SK-N-SH (cell line): ENCODE data around the gene CYSTM1. TPM values are rescaled to one million over a fixed set of nuclear protein-coding genes. Genes with fewer than 3 reads are reported as not detected.

ENCODE experiments used
- CTCF ChIA-PET: fragments of 300-600, 350-600 bp; formaldehyde crosslinking; extraction: SDS; loops from one replicate; lab custom pipeline; 2021; lab: Yijun Ruan, JAX
- POLR2A ChIA-PET: fragments of 350-600 bp; sonication (Branson Sonifier 250); formaldehyde crosslinking; extraction: SDS; loops from one replicate; lab custom pipeline; 2020; ENCODE audit warnings: antibody characterized with exemption, inconsistent platforms; lab: Yijun Ruan, JAX
- DNase-seq: peaks from one replicate; pipeline ENCODE4 v3.0.0; 2012
- H2AFZ ChIP-seq: fragments of 200-600 bp; sonication (generic); 2 replicates; pipeline ENCODE4 v1.8.1; 2016; ENCODE audit warnings: antibody characterized with exemption, mild to moderate bottlenecking, low read depth
- H3F3A ChIP-seq: fragments of 200-600 bp; sonication (generic); replicated peaks from 2 replicates; pipeline ENCODE3; 2016; ENCODE audit warnings: antibody characterized with exemption, mild to moderate bottlenecking; ENCODE audit not compliant: insufficient read depth
- H3K27ac ChIP-seq, 2 experiments: fragments of 200-500 bp in 1 of 2; fragments of 200-600 bp in 1 of 2; sonication (Bioruptor generic) in 1 of 2; sonication (generic), shearing (Covaris generic) in 1 of 2; 2 replicates each; pipeline versions ENCODE4 v1.5.1 to v1.6.1; 2014 to 2016; ENCODE audit warnings: low read depth in 2 of 2, inconsistent platforms in 1 of 2, low read length in 1 of 2, mild to moderate bottlenecking in 1 of 2, mixed read lengths in 1 of 2
- H3K27me3 ChIP-seq: fragments of 200-600 bp; sonication (generic), shearing (Covaris generic); 2 replicates; pipeline ENCODE4 v1.6.1; 2016; ENCODE audit warnings: mixed run types; ENCODE audit not compliant: insufficient read depth
- H3K36me3 ChIP-seq, 2 experiments: fragments of 200-500 bp in 1 of 2; fragments of 200-600 bp in 1 of 2; sonication (Bioruptor generic) in 1 of 2; sonication (generic) in 1 of 2; replicated peaks in 1 of 2; 2 replicates each; pipeline versions ENCODE3 to v1.5.1; 2014 to 2016; ENCODE audit warnings: low read length in 1 of 2, mild to moderate bottlenecking in 1 of 2; ENCODE audit not compliant: insufficient read depth in 2 of 2, control insufficient read depth in 1 of 2
- H3K4me1 ChIP-seq, 2 experiments: fragments of 200-500 bp in 1 of 2; fragments of 200-600 bp in 1 of 2; sonication (Bioruptor generic) in 1 of 2; sonication (generic), shearing (Covaris generic) in 1 of 2; 2 replicates each; pipeline versions ENCODE4 v1.5.1 to v1.6.1; 2014 to 2016; ENCODE audit warnings: low read depth in 1 of 2, low read length in 1 of 2, mixed run types in 1 of 2; ENCODE audit not compliant: insufficient read depth in 2 of 2, control insufficient read depth in 1 of 2
- H3K4me2 ChIP-seq: fragments of 200-600 bp; sonication (generic), shearing (Covaris generic); 2 replicates; pipeline ENCODE4 v1.6.1; 2017; ENCODE audit warnings: mixed run types
- H3K4me3 ChIP-seq, 2 experiments: fragments of 200-500 bp in 1 of 2; fragments of 200-600 bp in 1 of 2; sonication (Bioruptor generic) in 1 of 2; sonication (generic), shearing (Covaris generic) in 1 of 2; 2 replicates each; pipeline versions ENCODE4 v1.5.1 to v1.8.1; 2014 to 2016; ENCODE audit warnings: low read depth in 2 of 2, inconsistent platforms in 1 of 2, low read length in 1 of 2, mild to moderate bottlenecking in 1 of 2, mixed read lengths in 1 of 2, moderate library complexity in 1 of 2
- H3K79me2 ChIP-seq: fragments of 200-600 bp; sonication (generic); 2 replicates; pipeline ENCODE4 v1.8.1; 2017; ENCODE audit warnings: mild to moderate bottlenecking; ENCODE audit not compliant: insufficient read depth
- H3K9ac ChIP-seq: fragments of 200-600 bp; sonication (generic); 2 replicates; pipeline ENCODE4 v1.6.1; 2017; ENCODE audit warnings: mixed run types
- H3K9me2 ChIP-seq: fragments of 200-600 bp; sonication (generic); 2 replicates; pipeline ENCODE4 v1.6.1; 2017; ENCODE audit warnings: mixed run types
- H3K9me3 ChIP-seq: fragments of 200-600 bp; sonication (generic); 2 replicates; pipeline ENCODE4 v1.6.1; 2017; ENCODE audit warnings: mixed run types, mild to moderate bottlenecking, moderate library complexity
- H4K20me1 ChIP-seq: fragments of 200-600 bp; sonication (generic); 2 replicates; pipeline ENCODE4 v1.6.1; 2017; ENCODE audit warnings: mild to moderate bottlenecking, mixed run types; ENCODE audit not compliant: insufficient read depth
- CHD2 ChIP-seq: fragments of 150-350 bp; IDR thresholded peaks from 2 replicates; pipeline ENCODE4 v1.6.1; 2018; ENCODE audit warnings: low read length; ENCODE audit not compliant: partially characterized antibody
- FOXJ3 ChIP-seq: sonication (generic); formaldehyde crosslinking; IDR thresholded peaks from 2 replicates; pipeline ENCODE4 v1.5.1; 2020; ENCODE audit warnings: mild to moderate bottlenecking, missing genetic modification reagents
- GABPA ChIP-seq: IDR thresholded peaks from 2 replicates; pipeline ENCODE4 v1.4.0; 2012; ENCODE audit warnings: low read depth, mild to moderate bottlenecking
- MEF2A ChIP-seq: IDR thresholded peaks from 2 replicates; pipeline ENCODE4 v1.4.0; 2012; ENCODE audit warnings: low read depth, borderline replicate concordance
- MXI1 ChIP-seq: IDR thresholded peaks from 2 replicates; pipeline ENCODE4 v1.6.1; 2012; ENCODE audit warnings: mild to moderate bottlenecking, low read depth, low read length, improper control_type of control experiment
- NFIC ChIP-seq: IDR thresholded peaks from 2 replicates; pipeline ENCODE4 v1.4.0; 2012; ENCODE audit warnings: borderline replicate concordance
- RAD21 ChIP-seq: IDR thresholded peaks from 2 replicates; pipeline ENCODE4 v1.6.1; 2012; ENCODE audit warnings: mild to moderate bottlenecking, low read length
- RFX5 ChIP-seq: IDR thresholded peaks from 2 replicates; pipeline ENCODE4 v1.6.1; 2012; ENCODE audit warnings: mild to moderate bottlenecking, improper control_type of control experiment, low read length
- RXRA ChIP-seq: IDR thresholded peaks from 2 replicates; pipeline ENCODE4 v1.4.0; 2012; ENCODE audit warnings: low read depth, mild to moderate bottlenecking, borderline replicate concordance
- SIN3A ChIP-seq: IDR thresholded peaks from 2 replicates; pipeline ENCODE4 v1.6.1; 2012; ENCODE audit warnings: low read depth, mild to moderate bottlenecking, low read length, moderate library complexity, borderline replicate concordance
- SMC3 ChIP-seq: IDR thresholded peaks from 2 replicates; pipeline ENCODE4 v1.6.1; 2012; ENCODE audit warnings: low read depth, low read length, improper control_type of control experiment
- TCF12 ChIP-seq: IDR thresholded peaks from 2 replicates; pipeline ENCODE4 v1.4.0; 2012
- WGBS: methylation state at CpG from one replicate; pipeline ENCODE4 v1.1.6; 2017; ENCODE audit warnings: low lambda C conversion rate; 5-methylcytosine and 5-hydroxymethylcytosine counted together
- polyA plus RNA-seq, 3 experiments: library from polyadenylated mRNA; depleted of rRNA; stranded (reverse); fragments of >200 nt; gene quantifications; 2 replicates each; pipeline ENCODE4 v1.2.3, GENCODE V29; 2012
- TF ChIP-seq, protein P1 (sequence below): fragments of 200-600 bp; sonication (generic); IDR thresholded peaks from 2 replicates; pipeline ENCODE4 v1.6.1; 2017; ENCODE audit warnings: antibody characterized with exemption, mild to moderate bottlenecking, moderate library complexity
- TF ChIP-seq, protein P2 (sequence below): IDR thresholded peaks from 2 replicates; pipeline ENCODE4; 2012
- TF ChIP-seq, protein P3 (sequence below): IDR thresholded peaks from 2 replicates; pipeline ENCODE4 v1.4.0; 2012; ENCODE audit warnings: low read depth
- TF ChIP-seq, protein P4 (sequence below): fragments of 150-350 bp; IDR thresholded peaks from 2 replicates; pipeline ENCODE4 v1.6.1; 2017; ENCODE audit warnings: antibody characterized with exemption, low read length, low read depth, borderline replicate concordance

CYSTM1 gene
- polyA plus RNA-seq, 1 of the 3 experiments (the other 2 are of a cell fraction) = 27.1 TPM

DNA sequence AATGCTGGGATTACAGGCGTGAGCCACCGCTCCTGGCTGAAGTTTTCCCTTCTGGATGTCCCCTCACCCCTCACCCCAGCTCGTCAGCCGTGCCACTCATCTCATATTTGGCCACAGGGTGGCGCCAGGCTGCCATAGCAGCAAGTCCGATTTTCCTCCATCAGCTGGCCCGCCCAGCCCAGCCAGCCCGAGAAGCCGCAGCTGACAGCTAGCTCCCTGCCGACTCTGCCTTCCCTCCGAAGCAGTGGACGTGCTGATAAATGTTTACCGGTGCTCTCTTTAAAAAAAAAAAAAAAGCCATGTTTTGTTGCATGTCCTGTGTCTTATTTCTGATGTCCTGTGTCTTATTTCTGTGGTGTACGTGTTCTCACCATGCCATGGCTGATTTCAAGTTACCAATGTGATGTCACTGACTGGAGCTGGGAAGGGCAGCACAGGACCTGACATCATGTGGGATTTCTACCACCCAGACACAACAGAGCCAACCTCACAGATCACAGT is 69.6 kb downstream of the CYSTM1 start:
- no peak overlapping the region for H2AFZ ChIP-seq
- peak; percentile 83 for DNase-seq
- no peak for TF ChIP-seq GABPA
- TF ChIP-seq SMC3 = peak; percentile 96
- peak; percentile 91 for TF ChIP-seq RAD21
- TF ChIP-seq, protein P1, sequence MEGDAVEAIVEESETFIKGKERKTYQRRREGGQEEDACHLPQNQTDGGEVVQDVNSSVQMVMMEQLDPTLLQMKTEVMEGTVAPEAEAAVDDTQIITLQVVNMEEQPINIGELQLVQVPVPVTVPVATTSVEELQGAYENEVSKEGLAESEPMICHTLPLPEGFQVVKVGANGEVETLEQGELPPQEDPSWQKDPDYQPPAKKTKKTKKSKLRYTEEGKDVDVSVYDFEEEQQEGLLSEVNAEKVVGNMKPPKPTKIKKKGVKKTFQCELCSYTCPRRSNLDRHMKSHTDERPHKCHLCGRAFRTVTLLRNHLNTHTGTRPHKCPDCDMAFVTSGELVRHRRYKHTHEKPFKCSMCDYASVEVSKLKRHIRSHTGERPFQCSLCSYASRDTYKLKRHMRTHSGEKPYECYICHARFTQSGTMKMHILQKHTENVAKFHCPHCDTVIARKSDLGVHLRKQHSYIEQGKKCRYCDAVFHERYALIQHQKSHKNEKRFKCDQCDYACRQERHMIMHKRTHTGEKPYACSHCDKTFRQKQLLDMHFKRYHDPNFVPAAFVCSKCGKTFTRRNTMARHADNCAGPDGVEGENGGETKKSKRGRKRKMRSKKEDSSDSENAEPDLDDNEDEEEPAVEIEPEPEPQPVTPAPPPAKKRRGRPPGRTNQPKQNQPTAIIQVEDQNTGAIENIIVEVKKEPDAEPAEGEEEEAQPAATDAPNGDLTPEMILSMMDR = peak; percentile 88
- peak; percentile 75; the same call in 1 of the 2 replicates for TF ChIP-seq MXI1
- no peak for TF ChIP-seq FOXJ3 (CRISPR knock-in tag)
- TF ChIP-seq SIN3A = peak; percentile 92; the same call in 1 of the 2 replicates
- no peak for TF ChIP-seq MEF2A
- TF ChIP-seq, protein P2, sequence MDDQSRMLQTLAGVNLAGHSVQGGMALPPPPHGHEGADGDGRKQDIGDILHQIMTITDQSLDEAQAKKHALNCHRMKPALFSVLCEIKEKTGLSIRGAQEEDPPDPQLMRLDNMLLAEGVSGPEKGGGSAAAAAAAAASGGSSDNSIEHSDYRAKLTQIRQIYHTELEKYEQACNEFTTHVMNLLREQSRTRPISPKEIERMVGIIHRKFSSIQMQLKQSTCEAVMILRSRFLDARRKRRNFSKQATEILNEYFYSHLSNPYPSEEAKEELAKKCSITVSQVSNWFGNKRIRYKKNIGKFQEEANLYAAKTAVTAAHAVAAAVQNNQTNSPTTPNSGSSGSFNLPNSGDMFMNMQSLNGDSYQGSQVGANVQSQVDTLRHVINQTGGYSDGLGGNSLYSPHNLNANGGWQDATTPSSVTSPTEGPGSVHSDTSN = peak; percentile 50; the same call in 1 of the 2 replicates
- TF ChIP-seq CHD2 = peak; percentile 65
- no peak for TF ChIP-seq NFIC
- TF ChIP-seq RFX5 = no peak
- TF ChIP-seq, protein P3, sequence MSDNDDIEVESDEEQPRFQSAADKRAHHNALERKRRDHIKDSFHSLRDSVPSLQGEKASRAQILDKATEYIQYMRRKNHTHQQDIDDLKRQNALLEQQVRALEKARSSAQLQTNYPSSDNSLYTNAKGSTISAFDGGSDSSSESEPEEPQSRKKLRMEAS = 0 out of 2 replicates have a peak, but pooled peaks have one; percentile 39
- TF ChIP-seq, protein P4, sequence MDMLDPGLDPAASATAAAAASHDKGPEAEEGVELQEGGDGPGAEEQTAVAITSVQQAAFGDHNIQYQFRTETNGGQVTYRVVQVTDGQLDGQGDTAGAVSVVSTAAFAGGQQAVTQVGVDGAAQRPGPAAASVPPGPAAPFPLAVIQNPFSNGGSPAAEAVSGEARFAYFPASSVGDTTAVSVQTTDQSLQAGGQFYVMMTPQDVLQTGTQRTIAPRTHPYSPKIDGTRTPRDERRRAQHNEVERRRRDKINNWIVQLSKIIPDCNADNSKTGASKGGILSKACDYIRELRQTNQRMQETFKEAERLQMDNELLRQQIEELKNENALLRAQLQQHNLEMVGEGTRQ = no peak
- TF ChIP-seq RXRA = no peak
- TF ChIP-seq TCF12 = peak; percentile 33; the same call in 1 of the 2 replicates
- H3K4me2 ChIP-seq = peak overlapping the region; percentile 68; the same call in 1 of the 2 replicates
- ChIA-PET CTCF (interaction anchor here (0.6 to 10.2 kb wide), 51 partner anchors 9 to 478 kb away, joined by 3 to 418 read pairs (median 4); partner anchors contain the start of genes ANKHD1, CYSTM1, HBEGF and PFDN1), POLR2A (interaction anchor here (0.5 to 1.9 kb wide), 5 partner anchors 97 to 404 kb away, joined by 3 to 11 read pairs (median 3); partner anchors contain the start of gene HBEGF)
- peak overlapping the region in 1 of 2 experiments; percentile 94; a peak in 2 of 4 replicates for H3K27ac ChIP-seq
- H3F3A ChIP-seq = peaks cover 43% of the 10 kb centered on the region
- H3K36me3 ChIP-seq = peaks cover 11 to 17% of the 10 kb centered on the region in 2 experiments
- no peaks in the 10 kb centered on the region for H3K27me3 ChIP-seq
- H3K9me2 ChIP-seq = no peaks in the 10 kb centered on the region
- peaks cover 28% of the 10 kb centered on the region; the same call in 1 of the 2 replicates for H3K79me2 ChIP-seq
- peak overlapping the region in 1 of 2 experiments; percentile 29; a peak in 1 of 4 replicates for H3K4me3 ChIP-seq
- H3K4me1 ChIP-seq = peaks cover 44 to 53% of the 10 kb centered on the region in 2 experiments
- no peaks in the 10 kb centered on the region for H3K9me3 ChIP-seq
- no peaks in the 10 kb centered on the region for H4K20me1 ChIP-seq
- no peak overlapping the region; the same call in 1 of the 2 replicates for H3K9ac ChIP-seq
- 11% methylated on average over 14 of the region's 14 CpGs for WGBS
